ENCODE results near the gene KLK14. TPM values are rescaled to one million over a fixed set of nuclear protein-coding genes. Genes with fewer than 3 reads are reported as not detected.

The KLK14 gene
- total RNA-seq, 1 donor from 2014 or later = 0.91 TPM

DNA sequence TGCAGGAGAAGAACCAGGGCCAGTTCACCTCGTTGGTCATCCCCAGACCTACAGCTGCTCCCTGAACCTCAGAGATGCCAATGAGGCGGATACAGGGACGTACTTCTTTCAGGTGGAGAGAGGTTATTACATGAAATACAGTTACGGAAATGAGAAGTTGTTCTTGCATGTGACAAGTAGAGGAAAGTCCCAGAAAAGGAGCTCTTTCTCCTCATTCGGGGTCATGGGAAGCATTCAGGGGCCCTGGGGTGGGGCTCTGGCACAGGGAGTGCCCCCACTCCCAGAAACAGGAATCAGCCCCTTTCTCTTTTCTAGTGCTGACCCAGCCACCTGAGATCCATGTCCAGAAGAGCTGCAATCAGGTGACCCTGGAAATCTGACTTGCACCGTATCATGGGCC is 37.5 kb upstream of the KLK14 start:
- Mint-ChIP-seq H3K36me3 (ENCODE audit: low read depth) (peaks cover 2% of the 10 kb centered on the region), H3K9me3 (no peaks in the 10 kb centered on the region), H3K4me3 (no peak overlapping the region), H3K27ac (no peak overlapping the region), H3K27me3 (peaks cover 8% of the 10 kb centered on the region), H3K4me1 (peaks cover 51% of the 10 kb centered on the region)
- DNase-seq = no peak
- intact Hi-C loops (cut with micrococcal nuclease) = no loop called here

GRCh38 chr19:51119611-51120010 is 36.9 kb upstream of the KLK14 start:
- intact Hi-C loops (cut with micrococcal nuclease) = no loop called here
- Mint-ChIP-seq H3K27ac (no peak overlapping the region), H3K27me3 (peaks cover 8% of the 10 kb centered on the region), H3K4me3 (no peak overlapping the region), H3K36me3 (ENCODE audit: low read depth) (peaks cover 2% of the 10 kb centered on the region), H3K9me3 (no peaks in the 10 kb centered on the region), H3K4me1 (peaks cover 51% of the 10 kb centered on the region)
- DNase-seq = no peak

GRCh38 chr19:51119101-51119500 is 36.4 kb upstream of the KLK14 start:
- H3K27ac Mint-ChIP-seq = no peak overlapping the region
- intact Hi-C loops (cut with micrococcal nuclease) = no loop called here
- no peak overlapping the region for H3K4me3 Mint-ChIP-seq
- no peaks in the 10 kb centered on the region for H3K9me3 Mint-ChIP-seq
- H3K27me3 Mint-ChIP-seq = peaks cover 8% of the 10 kb centered on the region
- H3K4me1 Mint-ChIP-seq = peaks cover 52% of the 10 kb centered on the region
- H3K36me3 Mint-ChIP-seq (ENCODE audit: low read depth) = peaks cover 2% of the 10 kb centered on the region
- no peak for DNase-seq

DNA sequence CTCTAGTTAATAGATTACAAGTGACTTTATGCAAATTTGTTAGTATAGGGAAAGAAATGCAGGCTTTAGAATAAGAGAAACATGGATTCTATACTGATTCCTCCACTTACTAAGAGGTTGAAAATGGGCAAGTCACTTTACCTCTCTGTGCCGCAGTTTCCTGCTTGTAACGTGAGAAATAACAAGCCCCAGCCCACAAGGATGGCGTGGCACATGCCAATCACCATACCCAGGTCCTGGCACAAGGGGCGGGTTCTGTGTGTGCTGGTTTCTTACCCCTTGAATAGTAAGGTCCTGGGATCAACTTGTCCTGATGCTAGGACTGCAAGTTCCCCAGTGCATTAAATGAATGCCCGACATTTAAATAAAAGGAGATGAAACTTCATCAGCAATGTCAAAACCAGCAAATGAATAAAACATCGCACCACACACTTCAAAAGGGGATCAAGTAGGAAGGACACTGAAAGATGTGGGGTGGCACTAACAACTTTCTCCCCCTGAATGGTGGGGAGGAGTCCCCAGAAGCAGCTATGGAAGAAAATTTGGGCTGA is 34.1 kb upstream of the KLK14 start:
- H3K27ac Mint-ChIP-seq = no peak overlapping the region
- H3K36me3 Mint-ChIP-seq (ENCODE audit: low read depth) = peaks cover 2% of the 10 kb centered on the region
- H3K9me3 Mint-ChIP-seq = no peaks in the 10 kb centered on the region
- intact Hi-C loops (cut with micrococcal nuclease) = no loop called here
- DNase-seq = no peak
- H3K27me3 Mint-ChIP-seq = peaks cover 8% of the 10 kb centered on the region
- H3K4me1 Mint-ChIP-seq = peaks cover 36% of the 10 kb centered on the region
- H3K4me3 Mint-ChIP-seq = no peak overlapping the region

GRCh38 chr19:51114087-51114729 is 31.5 kb upstream of the KLK14 start:
- DNase-seq = peak; percentile 79

GRCh38 chr19:51111606-51112005 is 28.9 kb upstream of the KLK14 start:
- peaks cover 6% of the 10 kb centered on the region for H3K36me3 Mint-ChIP-seq (ENCODE audit: low read depth)
- no peaks in the 10 kb centered on the region for H3K9me3 Mint-ChIP-seq
- no peak overlapping the region for H3K27ac Mint-ChIP-seq
- intact Hi-C loops (cut with micrococcal nuclease) = loop anchor here (5.0 kb wide), 1 partner anchor 146 kb away; no protein-coding TSS in a partner anchor
- no peak for DNase-seq
- peaks cover 35% of the 10 kb centered on the region for H3K4me1 Mint-ChIP-seq
- H3K4me3 Mint-ChIP-seq = no peak overlapping the region
- H3K27me3 Mint-ChIP-seq = no peaks in the 10 kb centered on the region

More at GRCh38 chr19:51114087-51114729, 31.5 kb upstream of the KLK14 start:
- no peaks in the 10 kb centered on the region for H3K9me3 Mint-ChIP-seq
- peaks cover 2% of the 10 kb centered on the region for H3K36me3 Mint-ChIP-seq (ENCODE audit: low read depth)
- H3K27ac Mint-ChIP-seq = peak overlapping the region; percentile 85
- H3K27me3 Mint-ChIP-seq = peaks cover 7% of the 10 kb centered on the region
- peak overlapping the region; percentile 34 for H3K4me3 Mint-ChIP-seq
- H3K4me1 Mint-ChIP-seq = peaks cover 32% of the 10 kb centered on the region
- intact Hi-C loops (cut with micrococcal nuclease) = loop anchor here (2.0 to 5.0 kb wide), 2 partner anchors 143 to 335 kb away; no protein-coding TSS in a partner anchor

DNA sequence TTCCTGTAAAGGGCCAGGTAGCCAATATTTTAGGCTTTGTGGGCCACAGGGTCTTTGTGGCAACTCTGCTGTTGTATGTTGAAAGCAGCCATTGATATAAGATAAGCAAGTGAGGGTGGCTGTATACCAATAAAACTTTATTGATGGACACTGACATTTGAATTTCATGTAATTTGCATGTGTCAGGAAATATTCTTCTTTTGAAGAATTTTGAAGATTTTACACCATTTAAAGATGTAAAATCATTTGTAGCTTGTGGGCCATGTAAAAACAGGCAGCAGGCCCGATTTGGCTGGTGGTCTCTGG is 27.9 kb upstream of the KLK14 start:
- H3K27me3 Mint-ChIP-seq = no peaks in the 10 kb centered on the region
- intact Hi-C loops (cut with micrococcal nuclease) = loop anchor here (5.0 kb wide), 1 partner anchor 147 kb away; no protein-coding TSS in a partner anchor
- DNase-seq = no peak
- H3K36me3 Mint-ChIP-seq (ENCODE audit: low read depth) = peaks cover 8% of the 10 kb centered on the region
- H3K4me1 Mint-ChIP-seq = peaks cover 34% of the 10 kb centered on the region
- H3K9me3 Mint-ChIP-seq = no peaks in the 10 kb centered on the region
- H3K27ac Mint-ChIP-seq = no peak overlapping the region
- no peak overlapping the region for H3K4me3 Mint-ChIP-seq

DNA sequence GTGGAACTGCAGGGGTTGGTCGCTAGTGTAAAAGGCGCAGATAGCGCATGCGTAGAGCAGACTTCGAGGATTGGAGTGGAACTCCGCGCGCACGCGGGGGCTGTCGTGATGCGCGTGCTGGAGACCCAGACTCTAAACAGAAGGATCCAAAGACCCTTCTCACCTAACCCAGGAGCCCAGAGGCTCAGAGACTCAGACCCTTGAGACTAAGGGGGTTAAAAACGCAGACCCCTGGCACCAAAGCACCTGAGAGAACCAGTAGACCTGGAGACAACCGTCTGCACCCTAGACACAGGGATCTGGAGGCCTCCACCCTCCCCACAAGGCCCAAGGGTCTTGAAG is 26.1 kb upstream of the KLK14 start:
- H3K4me1 Mint-ChIP-seq = peaks cover 24% of the 10 kb centered on the region
- peak overlapping the region; percentile 87 for H3K4me3 Mint-ChIP-seq
- intact Hi-C loops (cut with micrococcal nuclease) = loop anchor here (1.0 to 10.0 kb wide), 5 partner anchors 259 to 597 kb away; partner anchors contain the start of genes CLDND2, ETFB and JOSD2
- no peaks in the 10 kb centered on the region for H3K27me3 Mint-ChIP-seq
- DNase-seq = no peak
- peaks cover 17% of the 10 kb centered on the region for H3K36me3 Mint-ChIP-seq (ENCODE audit: low read depth)
- peak overlapping the region; percentile 93 for H3K27ac Mint-ChIP-seq
- no peaks in the 10 kb centered on the region for H3K9me3 Mint-ChIP-seq

DNA sequence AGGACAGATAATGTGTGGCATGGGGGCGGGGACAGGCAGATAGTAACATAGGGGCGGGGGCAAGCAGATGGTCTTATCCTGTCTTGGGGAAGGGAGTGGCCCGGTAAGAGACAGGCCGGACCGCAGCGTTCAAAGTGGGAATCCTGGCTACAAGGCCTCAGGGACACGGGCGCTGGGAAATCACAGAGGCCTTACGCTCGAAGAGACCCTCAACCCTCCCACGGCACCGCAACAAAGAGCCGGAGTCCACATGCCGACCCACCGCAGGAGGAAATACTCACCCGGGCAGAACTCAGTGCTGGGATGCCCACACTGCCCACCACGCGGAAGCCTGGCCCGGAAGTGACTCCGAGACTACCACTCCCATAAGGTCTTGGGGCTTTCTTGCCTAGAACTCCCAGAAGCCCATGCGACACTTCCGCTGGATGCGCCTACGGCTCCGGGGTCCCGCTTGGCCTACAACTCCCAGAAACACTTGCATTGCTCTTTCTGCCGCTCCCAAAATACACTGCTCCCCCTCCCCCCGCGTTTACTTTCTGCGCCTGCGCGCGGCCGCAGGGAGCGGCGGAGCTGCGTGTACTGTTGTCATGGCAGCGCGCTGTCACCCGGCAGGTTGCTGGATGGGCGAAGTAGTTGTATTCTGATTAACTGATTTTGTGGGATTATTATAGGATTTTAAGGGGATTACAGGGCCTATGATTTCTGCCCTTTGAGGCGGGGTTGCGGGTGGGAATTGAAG is 25.5 kb upstream of the KLK14 start, which contains the start of gene CTU1:
TSS of gene CTU1 (minus strand) at position 344 of the 739 bp plus-strand sequence. CDS start 3,840 bp downstream, outside the sequence.
- Mint-ChIP-seq H3K4me1 (peaks cover 24% of the 10 kb centered on the region), H3K4me3 (peak within 1 kb of the TSS; percentile 87), H3K27me3 (no peaks in the 10 kb centered on the region), H3K9me3 (no peaks in the 10 kb centered on the region), H3K36me3 (ENCODE audit: low read depth) (peaks cover 21% of the 10 kb centered on the region), H3K27ac (peak within 1 kb of the TSS; percentile 93)
- DNase-seq = peak; percentile 99
- intact Hi-C loops (cut with micrococcal nuclease) = loop anchor here (1.0 to 10.0 kb wide), 5 partner anchors 259 to 597 kb away; partner anchors contain the start of genes CLDND2, ETFB and JOSD2

DNA sequence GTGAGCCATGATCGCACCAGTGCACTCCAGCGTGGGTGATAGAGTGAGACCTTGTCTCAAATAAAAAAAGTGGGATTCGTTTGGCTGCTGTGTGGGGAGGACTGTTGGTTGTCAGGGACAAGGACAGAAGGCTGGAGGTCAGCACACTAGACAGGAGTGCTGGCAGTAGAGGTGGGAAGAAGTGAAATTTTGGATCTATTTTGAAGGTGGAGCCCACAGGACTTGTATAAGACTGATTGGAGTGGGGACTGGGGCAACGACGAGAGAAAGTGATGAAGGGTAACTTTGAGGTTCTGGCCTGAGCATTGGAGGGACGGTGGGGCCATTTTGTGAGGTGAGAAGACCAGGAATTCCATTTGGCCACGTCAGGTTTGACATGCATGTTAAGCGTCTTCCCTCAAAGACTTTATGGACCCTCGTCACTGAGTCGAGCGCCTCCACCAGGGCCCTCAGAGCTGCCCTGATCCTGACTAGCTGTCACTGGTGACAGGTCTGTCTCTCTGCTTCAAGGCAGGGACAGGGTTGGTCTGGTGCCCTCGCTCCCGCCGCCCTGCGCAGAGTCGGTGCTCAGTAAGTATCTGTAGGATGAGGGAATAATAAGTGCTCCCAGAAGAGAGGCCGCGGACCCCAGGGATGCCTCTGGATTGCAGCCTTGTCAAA is 24.8 kb upstream of the KLK14 start:
- H3K9me3 Mint-ChIP-seq = no peaks in the 10 kb centered on the region
- peaks cover 26% of the 10 kb centered on the region for H3K4me1 Mint-ChIP-seq
- peak; percentile 76 for DNase-seq
- peak overlapping the region; percentile 93 for H3K27ac Mint-ChIP-seq
- H3K27me3 Mint-ChIP-seq = no peaks in the 10 kb centered on the region
- H3K36me3 Mint-ChIP-seq (ENCODE audit: low read depth) = peaks cover 27% of the 10 kb centered on the region
- intact Hi-C loops (cut with micrococcal nuclease) = loop anchor here (1.0 to 10.0 kb wide), 5 partner anchors 260 to 596 kb away; partner anchors contain the start of genes CLDND2, ETFB and JOSD2
- peak overlapping the region; percentile 87 for H3K4me3 Mint-ChIP-seq

DNA sequence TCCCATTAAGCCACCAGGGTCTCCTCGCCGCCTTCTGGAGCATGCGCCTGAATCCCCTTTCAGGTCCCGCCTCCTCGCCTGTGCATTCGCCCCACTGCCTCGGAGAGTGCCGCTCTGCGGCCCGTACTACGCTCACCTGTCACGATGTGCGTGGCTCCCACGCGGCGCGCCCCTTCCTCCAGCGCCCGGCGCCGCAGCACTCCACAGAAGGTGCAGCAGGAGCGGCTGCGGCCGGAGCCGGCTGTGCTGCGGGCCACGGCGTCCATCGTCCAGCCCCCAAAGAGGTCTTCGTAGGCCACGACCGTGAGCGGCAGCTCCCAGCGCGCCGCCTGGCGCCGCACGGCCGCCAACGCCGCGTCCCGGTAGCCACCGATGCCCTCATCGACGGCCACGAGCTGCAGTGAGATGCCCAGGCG is 21.2 kb upstream of the KLK14 start:
- no peak overlapping the region for H3K4me3 Mint-ChIP-seq
- H3K27ac Mint-ChIP-seq = no peak overlapping the region
- H3K9me3 Mint-ChIP-seq = no peaks in the 10 kb centered on the region
- H3K36me3 Mint-ChIP-seq (ENCODE audit: low read depth) = peaks cover 39% of the 10 kb centered on the region
- intact Hi-C loops (cut with micrococcal nuclease) = loop anchor here (10.0 kb wide), 1 partner anchor 299 kb away; no protein-coding TSS in a partner anchor
- H3K4me1 Mint-ChIP-seq = peaks cover 39% of the 10 kb centered on the region
- no peak for DNase-seq
- H3K27me3 Mint-ChIP-seq = no peaks in the 10 kb centered on the region

DNA sequence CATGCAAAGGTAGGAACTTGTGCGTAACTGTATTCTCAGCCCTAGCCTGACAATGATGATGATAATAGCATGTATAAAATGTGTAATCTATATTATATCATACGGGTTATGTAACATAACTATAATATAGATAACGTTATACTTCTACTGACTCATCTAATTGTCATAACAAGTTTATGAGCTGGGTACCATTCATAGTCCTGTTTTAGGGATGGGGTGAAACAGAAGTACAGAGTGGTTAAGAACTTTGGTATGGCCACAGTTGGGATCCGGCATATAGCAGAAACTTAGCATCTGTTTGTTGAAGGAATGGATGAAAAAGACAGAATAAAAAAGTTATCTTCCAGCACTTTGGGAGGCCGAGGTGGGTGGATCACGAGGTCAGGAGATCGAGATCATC is 20.3 kb upstream of the KLK14 start:
- no peak for DNase-seq
- peaks cover 39% of the 10 kb centered on the region for H3K36me3 Mint-ChIP-seq (ENCODE audit: low read depth)
- intact Hi-C loops (cut with micrococcal nuclease) = loop anchor here (10.0 kb wide), 1 partner anchor 298 kb away; no protein-coding TSS in a partner anchor
- H3K4me1 Mint-ChIP-seq = peaks cover 35% of the 10 kb centered on the region
- no peaks in the 10 kb centered on the region for H3K27me3 Mint-ChIP-seq
- no peaks in the 10 kb centered on the region for H3K9me3 Mint-ChIP-seq
- H3K4me3 Mint-ChIP-seq = no peak overlapping the region
- no peak overlapping the region for H3K27ac Mint-ChIP-seq

DNA sequence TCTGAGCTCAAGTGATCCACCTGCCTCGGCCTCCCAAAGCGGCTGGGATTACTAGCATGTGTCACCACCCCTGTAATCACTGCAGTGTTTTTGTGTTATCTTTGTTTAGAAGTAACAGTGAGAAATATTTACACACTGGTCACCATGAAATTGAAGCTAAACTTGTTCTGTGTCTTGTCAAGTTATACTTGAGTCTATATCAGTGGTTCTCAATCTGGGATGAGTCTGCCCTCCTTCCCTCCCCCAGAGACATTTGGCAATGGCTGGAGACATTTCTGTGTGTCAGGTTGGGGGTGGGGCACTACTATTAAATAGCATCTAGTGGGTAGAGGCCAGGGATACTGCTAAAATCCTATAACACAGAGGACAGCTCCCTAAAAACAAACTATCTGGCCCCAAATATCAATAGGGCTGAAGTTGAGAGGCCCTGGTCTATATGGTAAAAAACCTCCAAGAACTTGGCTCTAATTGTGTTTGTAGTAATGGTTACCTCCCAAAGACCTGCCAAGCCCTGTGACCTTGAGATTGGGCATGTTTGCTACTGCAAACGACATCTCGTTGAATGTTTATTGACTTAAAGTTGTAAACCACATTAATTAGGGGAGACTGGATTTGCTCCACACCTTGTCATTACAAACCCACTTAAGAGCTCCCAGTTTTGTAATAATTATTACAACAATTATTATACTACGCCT is 18.6 kb upstream of the KLK14 start:
- Mint-ChIP-seq H3K4me1 (peaks cover 35% of the 10 kb centered on the region), H3K27ac (no peak overlapping the region), H3K4me3 (no peak overlapping the region), H3K36me3 (ENCODE audit: low read depth) (peaks cover 49% of the 10 kb centered on the region), H3K27me3 (no peaks in the 10 kb centered on the region), H3K9me3 (no peaks in the 10 kb centered on the region)
- no peak for DNase-seq
- intact Hi-C loops (cut with micrococcal nuclease) = loop anchor here (10.0 kb wide), 1 partner anchor 297 kb away; no protein-coding TSS in a partner anchor

Data from activated CD4-positive, alpha-beta T cell treated with anti-CD3 and anti-CD28 coated beads, Interleukin-2, amount 10 ng/mL, durations not matched to agents 24 days and 14 days (primary cell).